Left lung (tissue), 10 donors: ENCODE results near the gene RALGPS1. TPM values are rescaled to one million over a fixed set of nuclear protein-coding genes. Genes with fewer than 3 reads are reported as not detected.

ENCODE experiments used
- ATAC-seq: fragments of 200-7000 bp; cut with Tn5 transposase; one replicate; pipeline ENCODE4 v1.9.1; 2020; ENCODE audit warnings: moderate library complexity
- DNase-seq, 4 donors: peaks; one replicate each; pipeline ENCODE4 v3.0.0-alpha.2; 2013 to 2020
- H3K27ac ChIP-seq, 2 donors: fragments of 200-600 bp; sonication (generic) in 1 of 2; one replicate each; pipeline versions ENCODE4 v1.5.0 to v1.8.0; 2020 to 2021
- H3K27me3 ChIP-seq, 2 donors: fragments of 200-600 bp; sonication (generic) in 1 of 2; one replicate each; pipeline versions ENCODE4 v1.5.0 to v1.8.0; 2020 to 2021
- H3K36me3 ChIP-seq, 2 donors: fragments of 200-600 bp; sonication (generic) in 1 of 2; one replicate each; pipeline versions ENCODE4 v1.5.0 to v1.8.0; 2020 to 2021
- H3K4me1 ChIP-seq, 2 donors: fragments of 200-600 bp; one replicate each; pipeline ENCODE4 v1.8.0; 2021
- H3K4me3 ChIP-seq, 2 donors: fragments of 200-600 bp; sonication (generic) in 1 of 2; one replicate each; pipeline versions ENCODE4 v1.5.0 to v1.8.0; 2020 to 2021; ENCODE audit warnings: mild to moderate bottlenecking in 1 of 2
- H3K9me3 ChIP-seq, 2 donors: fragments of 200-600 bp; sonication (generic) in 1 of 2; one replicate each; pipeline versions ENCODE4 v1.5.0 to v1.8.0; 2020 to 2021
- intact Hi-C, 2 donors: fragments of 100-400 bp; cut with DNase I; formaldehyde crosslinking; loops; one replicate each; pipeline versions ENCODE4 v1.11.2 to v1.14.2; 2022
- polyA plus RNA-seq, 6 donors: library from polyadenylated mRNA; unstranded; fragments of 120-200 nt; gene quantifications; one replicate each; pipeline ENCODE4 v1.2.1, GENCODE V29; 2013; ENCODE audit not compliant: insufficient read length in 6 of 6
- total RNA-seq, 2 donors: library from RNA; stranded (reverse); fragmentation: NEBNext Ultra II Directional; extraction: Animal tissue kit (Norgen Biotek cat#: 25700); gene quantifications; one replicate each; pipeline ENCODE4 v1.2.1, GENCODE V29; 2021
- TF ChIP-seq, protein P1 (sequence below), 2 donors: fragments of 200-600 bp; sonication (generic) in 1 of 2; IDR thresholded peaks; one replicate each; pipeline versions ENCODE4 v1.5.0 to v1.8.0; 2021; ENCODE audit warnings: antibody characterized with exemption in 2 of 2
- donor health status: DM: no; HTN: yes; CAD: no.
- donor health status: DM: no; HTN: no; CAD: no.

RALGPS1 gene
- total and polyA plus RNA-seq, 8 donors = 11.9 to 27.6 (median 21.5) TPM

DNA sequence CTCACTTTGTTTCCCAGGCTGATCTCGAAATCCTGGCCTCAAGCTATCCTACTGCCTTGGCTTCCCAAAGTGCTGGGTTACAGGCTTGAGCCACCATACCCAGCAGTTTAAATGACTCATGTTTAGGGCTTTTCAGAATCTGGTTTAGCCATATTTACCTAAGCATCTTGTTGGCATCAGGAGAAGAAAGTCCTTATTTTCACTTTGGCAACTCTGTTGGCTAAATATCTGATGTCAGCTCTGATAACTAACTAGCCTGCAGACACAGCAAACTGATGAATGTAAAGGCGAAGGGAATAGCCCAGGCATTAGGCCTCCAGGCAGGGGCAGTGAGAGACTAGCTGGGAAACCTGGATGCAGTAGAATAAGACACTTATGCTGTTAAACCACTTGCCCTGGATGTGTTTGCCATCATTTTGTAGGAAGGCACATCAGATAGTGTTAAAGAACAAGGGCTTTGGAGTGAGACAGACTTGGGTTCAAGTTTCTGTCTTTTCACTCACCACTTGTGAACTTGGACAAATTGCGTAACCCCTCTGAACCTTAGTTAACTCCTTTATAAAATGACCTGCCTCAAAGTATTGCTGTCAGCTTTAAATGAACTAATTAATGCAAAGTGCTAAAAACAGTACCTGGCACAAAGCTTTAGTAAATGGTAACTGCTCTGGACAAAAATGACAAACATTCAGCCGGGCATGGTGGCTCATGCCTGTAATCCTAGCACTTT lies 315.3 kb downstream of the RALGPS1 start:
- Histone ChIP-seq H3K4me1 (peaks cover 0 to 6% of the 10 kb centered on the region in 2 donors), H3K4me3 (no peak overlapping the region), H3K27me3 (peaks cover 0 to 12% of the 10 kb centered on the region in 2 donors), H3K36me3 (no peaks in the 10 kb centered on the region), H3K27ac (no peak overlapping the region), H3K9me3 (no peaks in the 10 kb centered on the region)
- ATAC-seq = no peak
- DNase-seq = no peak
- TF ChIP-seq, protein P1, sequence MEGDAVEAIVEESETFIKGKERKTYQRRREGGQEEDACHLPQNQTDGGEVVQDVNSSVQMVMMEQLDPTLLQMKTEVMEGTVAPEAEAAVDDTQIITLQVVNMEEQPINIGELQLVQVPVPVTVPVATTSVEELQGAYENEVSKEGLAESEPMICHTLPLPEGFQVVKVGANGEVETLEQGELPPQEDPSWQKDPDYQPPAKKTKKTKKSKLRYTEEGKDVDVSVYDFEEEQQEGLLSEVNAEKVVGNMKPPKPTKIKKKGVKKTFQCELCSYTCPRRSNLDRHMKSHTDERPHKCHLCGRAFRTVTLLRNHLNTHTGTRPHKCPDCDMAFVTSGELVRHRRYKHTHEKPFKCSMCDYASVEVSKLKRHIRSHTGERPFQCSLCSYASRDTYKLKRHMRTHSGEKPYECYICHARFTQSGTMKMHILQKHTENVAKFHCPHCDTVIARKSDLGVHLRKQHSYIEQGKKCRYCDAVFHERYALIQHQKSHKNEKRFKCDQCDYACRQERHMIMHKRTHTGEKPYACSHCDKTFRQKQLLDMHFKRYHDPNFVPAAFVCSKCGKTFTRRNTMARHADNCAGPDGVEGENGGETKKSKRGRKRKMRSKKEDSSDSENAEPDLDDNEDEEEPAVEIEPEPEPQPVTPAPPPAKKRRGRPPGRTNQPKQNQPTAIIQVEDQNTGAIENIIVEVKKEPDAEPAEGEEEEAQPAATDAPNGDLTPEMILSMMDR (IDR thresholded peaks at IDR 0.05) = no peak
- intact Hi-C loops = no loop called here

DNA sequence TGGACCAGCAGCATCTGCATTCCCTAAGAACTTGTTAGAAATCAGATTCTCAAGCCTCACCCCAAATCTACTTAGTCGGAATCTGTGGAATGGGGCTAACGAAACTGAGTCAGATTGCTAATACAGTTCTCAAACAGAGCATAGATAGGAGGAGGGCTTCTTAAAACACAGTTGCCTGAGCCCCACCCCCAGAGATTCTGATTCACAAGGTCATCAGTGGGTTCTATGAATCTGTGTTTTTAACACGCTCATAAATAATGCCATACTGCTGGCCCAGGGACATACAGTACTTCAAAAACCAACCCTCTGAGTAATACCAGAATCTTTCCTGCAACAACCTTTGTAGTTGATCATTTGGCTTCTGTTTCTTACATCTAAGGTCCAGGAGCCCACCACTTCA lies 317.1 kb downstream of the RALGPS1 start:
- no peak overlapping the region for H3K4me3 ChIP-seq
- DNase-seq = no peak
- intact Hi-C loops = no loop called here
- H3K9me3 ChIP-seq = no peaks in the 10 kb centered on the region
- no peak for ATAC-seq
- H3K4me1 ChIP-seq = no peaks in the 10 kb centered on the region
- no peak overlapping the region for H3K27ac ChIP-seq
- TF ChIP-seq, protein P1 (IDR thresholded peaks at IDR 0.05) = no peak
- H3K36me3 ChIP-seq = no peaks in the 10 kb centered on the region
- no peaks in the 10 kb centered on the region for H3K27me3 ChIP-seq

DNA sequence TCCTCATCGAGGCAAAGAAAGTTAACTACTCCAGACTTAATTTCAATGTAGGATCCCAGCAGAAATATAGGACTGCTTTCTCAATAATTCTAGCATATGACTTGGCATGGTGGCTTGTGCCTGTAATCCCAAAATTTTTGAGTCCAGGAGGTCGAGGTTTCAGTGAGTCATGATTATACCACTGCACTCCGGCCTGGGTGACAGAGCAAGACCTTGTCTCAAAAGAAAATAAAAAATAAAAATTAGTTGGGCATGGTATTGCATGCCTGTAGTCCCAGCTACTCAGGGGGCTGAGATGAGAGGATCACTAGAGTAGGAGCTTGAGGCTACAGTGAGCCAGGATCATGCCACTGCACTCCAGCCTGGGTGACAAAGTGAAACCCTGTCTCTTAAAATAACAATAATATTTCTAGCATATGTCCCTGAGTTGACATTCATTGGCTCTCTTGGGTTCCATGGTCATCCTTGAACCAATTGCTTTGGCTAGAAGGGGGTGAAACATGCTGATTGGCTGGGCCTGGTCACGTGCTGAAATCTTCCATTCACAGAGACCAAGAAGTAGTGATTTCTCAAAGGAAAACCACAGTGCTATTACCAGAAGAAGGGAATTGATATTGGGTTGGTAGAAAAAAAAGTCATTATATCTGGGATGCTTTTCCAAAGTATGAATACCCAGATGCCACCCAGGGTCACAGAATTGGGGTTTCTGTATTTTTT lies 318.4 kb downstream of the RALGPS1 start:
- ATAC-seq (no peak), DNase-seq (no peak)
- TF ChIP-seq, protein P1 (IDR thresholded peaks at IDR 0.05) = no peak
- Histone ChIP-seq H3K27ac (no peak overlapping the region), H3K9me3 (no peaks in the 10 kb centered on the region), H3K36me3 (no peaks in the 10 kb centered on the region), H3K27me3 (no peaks in the 10 kb centered on the region), H3K4me1 (no peaks in the 10 kb centered on the region), H3K4me3 (no peak overlapping the region)
- intact Hi-C loops = no loop called here

DNA sequence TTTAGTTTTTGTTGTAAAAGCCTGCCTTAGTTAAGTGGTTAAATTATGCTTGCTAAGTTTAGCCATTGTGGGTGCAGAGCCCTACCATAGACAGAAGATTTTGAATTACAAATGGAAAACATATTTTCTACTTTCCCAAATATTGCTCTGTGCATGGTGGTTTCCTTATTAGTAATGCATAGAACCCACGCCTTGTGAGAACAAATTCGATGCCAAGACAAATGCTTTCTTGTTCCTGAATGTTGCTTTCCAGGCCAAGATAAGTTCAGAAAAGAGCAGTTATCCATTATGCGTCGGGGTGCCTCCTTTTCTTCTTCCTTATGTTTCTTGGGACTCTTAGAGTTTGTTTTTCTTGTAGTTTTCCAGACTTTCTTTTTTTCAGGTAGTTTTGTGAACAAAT lies 319.0 kb downstream of the RALGPS1 start:
- no peaks in the 10 kb centered on the region for H3K9me3 ChIP-seq
- H3K4me3 ChIP-seq = no peak overlapping the region
- intact Hi-C loops = no loop called here
- no peaks in the 10 kb centered on the region for H3K27me3 ChIP-seq
- no peak for DNase-seq
- no peaks in the 10 kb centered on the region for H3K4me1 ChIP-seq
- H3K36me3 ChIP-seq = no peaks in the 10 kb centered on the region
- H3K27ac ChIP-seq = no peak overlapping the region
- TF ChIP-seq, protein P1 (IDR thresholded peaks at IDR 0.05) = no peak
- no peak for ATAC-seq

DNA sequence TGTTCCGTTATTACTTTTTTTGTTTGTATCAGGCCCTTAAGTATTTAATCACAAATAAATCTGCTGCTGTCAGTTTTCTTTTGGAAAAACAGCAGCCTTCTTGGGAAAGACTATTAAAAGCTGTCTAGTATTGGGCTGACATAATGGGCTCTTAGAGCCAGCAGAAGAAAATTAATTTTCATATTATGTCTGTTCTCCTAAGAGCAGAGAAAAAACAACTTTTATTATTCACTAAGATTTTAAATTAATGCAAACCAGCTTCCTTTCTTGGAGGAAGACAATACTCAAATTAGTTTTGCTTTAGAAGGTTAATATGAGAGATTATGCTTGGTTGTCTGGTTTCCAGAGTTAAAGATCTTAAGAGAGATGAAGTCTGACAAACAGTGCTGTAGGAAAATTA lies 319.4 kb downstream of the RALGPS1 start:
- no peak overlapping the region for H3K4me3 ChIP-seq
- no peaks in the 10 kb centered on the region for H3K27me3 ChIP-seq
- H3K4me1 ChIP-seq = no peaks in the 10 kb centered on the region
- no peaks in the 10 kb centered on the region for H3K9me3 ChIP-seq
- TF ChIP-seq, protein P1 (IDR thresholded peaks at IDR 0.05) = no peak
- no peak overlapping the region for H3K27ac ChIP-seq
- ATAC-seq = no peak
- no peaks in the 10 kb centered on the region for H3K36me3 ChIP-seq
- DNase-seq = no peak
- intact Hi-C loops = no loop called here
